Lower leg skin (tissue), 3 donors: Measurements from ENCODE around the gene FGF3.

Experiments
- CTCF ChIP-seq, 3 donors: fragments of 450-650 bp; IDR thresholded peaks; one replicate each; pipeline ENCODE4 v1.5.1; 2016; ENCODE audit warnings: antibody characterized with exemption in 3 of 3, mild to moderate bottlenecking in 3 of 3, moderate library complexity in 2 of 3
- POLR2A ChIP-seq, 2 donors: fragments of 450-650 bp; IDR thresholded peaks; one replicate each; pipeline ENCODE4 v1.6.1; 2016 to 2017; ENCODE audit warnings: antibody characterized with exemption in 2 of 2, mild to moderate bottlenecking in 1 of 2, moderate library complexity in 1 of 2

DNA sequence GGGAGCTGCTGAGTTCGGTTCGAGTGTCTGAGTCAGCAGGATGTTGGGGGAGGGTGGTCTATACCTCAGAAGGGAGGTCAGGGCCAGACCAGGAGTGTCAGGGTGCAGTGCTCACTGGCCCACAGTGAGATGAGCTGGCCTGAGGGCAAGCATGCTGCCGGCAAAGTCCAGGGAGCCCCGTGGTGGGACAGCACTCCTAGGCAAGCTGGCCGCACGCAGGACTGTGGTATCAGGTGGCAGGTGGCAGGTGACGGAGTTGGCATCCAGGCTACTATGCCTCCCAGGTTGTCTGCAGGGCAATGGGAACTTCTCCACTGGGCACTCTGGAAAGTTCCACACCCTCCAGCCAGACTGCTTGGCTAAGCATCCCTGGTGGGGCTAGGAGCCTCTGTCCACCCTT, 4.8 kb downstream of the FGF3 start:
- no peak for TF ChIP-seq CTCF (IDR thresholded peaks at IDR 0.05)
- TF ChIP-seq POLR2A (IDR thresholded peaks at IDR 0.05) = no peak
